ENCODE measurements around the gene TRPM5. TPM values are rescaled to one million over a fixed set of nuclear protein-coding genes. Genes with fewer than 3 reads are reported as not detected.

TRPM5 gene
- polyA plus RNA-seq, 1 donor (not counting 4 experiments of a cell fraction or from before 2014, with no cell fraction given) = not detected

DNA sequence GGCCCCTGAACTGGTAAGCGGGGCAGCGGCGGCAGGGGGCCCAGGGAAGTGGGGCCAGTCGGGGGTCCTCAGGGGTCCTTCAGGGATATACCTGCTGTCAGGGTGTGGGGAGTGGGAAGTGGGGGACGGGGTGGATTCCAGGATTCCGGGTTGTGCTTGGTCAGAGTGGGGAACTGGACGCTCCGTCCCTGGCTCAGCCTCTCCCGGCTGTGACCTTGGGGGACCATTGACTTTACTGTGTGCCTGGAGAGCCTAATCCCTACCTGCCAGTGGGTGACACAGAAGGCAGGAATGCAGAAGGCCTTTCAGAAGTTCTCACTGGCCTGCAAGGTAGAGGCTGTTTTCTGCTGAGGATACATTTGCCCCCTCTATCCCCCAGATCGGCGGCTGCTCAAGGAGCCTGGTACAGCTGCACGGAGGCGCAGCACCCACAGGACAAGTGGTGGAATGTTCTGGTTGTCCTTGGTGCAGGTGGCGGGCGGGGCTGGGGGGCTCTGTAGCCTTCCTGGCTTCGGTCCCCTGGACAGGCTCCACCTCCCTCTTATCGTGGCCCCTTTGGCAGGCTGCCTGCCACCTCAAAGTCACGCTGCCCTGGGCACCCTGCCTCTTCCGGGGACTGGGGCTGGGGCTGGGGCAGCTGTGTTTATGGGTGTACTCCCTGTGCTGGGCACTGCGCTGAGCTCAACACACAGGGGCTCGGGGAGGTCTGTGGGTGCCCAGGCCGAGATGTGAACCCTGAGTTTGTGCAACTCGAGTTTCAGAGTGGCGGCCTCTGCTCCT lies 18.9 kb upstream of the TRPM5 start:
- no peak for DNase-seq (ENCODE audit: low read depth, low spot score)
- no peak for FAIRE-seq
- dilution Hi-C loops (cut with MboI; ENCODE audit: extremely low pct_ligation_motif_present, low sequenced_read_pairs) = no loop called here

GRCh38 chr11:2462543-2462985 lies 18.2 kb upstream of the TRPM5 start:
- no peak for DNase-seq (ENCODE audit: low read depth, low spot score)
- Histone ChIP-seq H3K9me1 (ENCODE audit: control insufficient read depth, extremely low read depth, insufficient read depth, low read length) (no peaks in the 10 kb centered on the region), H3K9me3 (ENCODE audit: control insufficient read depth, low read depth, low read length) (no peaks in the 10 kb centered on the region), H3K27ac (ENCODE audit: control insufficient read depth, insufficient read depth, low read length) (no peak overlapping the region), H3K36me3 (ENCODE audit: control insufficient read depth in 2 of 2, extremely low read depth in 1 of 2, insufficient read depth in 2 of 2, low read length in 2 of 2) (no peaks in the 10 kb centered on the region), H3K4me2 (ENCODE audit: control insufficient read depth, extremely low read depth, insufficient read depth, low read depth, low read length) (no peak overlapping the region), H3K4me1 (ENCODE audit: control insufficient read depth, extremely low read depth, insufficient read depth, low read length) (no peaks in the 10 kb centered on the region), H2AFZ (ENCODE audit: control insufficient read depth, low read length) (no peak overlapping the region), H3K79me2 (ENCODE audit: control insufficient read depth, insufficient read depth, low read length) (no peaks in the 10 kb centered on the region), H3K4me3 (ENCODE audit: control insufficient read depth in 2 of 3, extremely low read depth in 1 of 3, insufficient read depth in 2 of 3, low read depth in 1 of 3, low read length in 3 of 3) (no peak overlapping the region), H3K9ac (ENCODE audit: control insufficient read depth, extremely low read depth, insufficient read depth, low read length) (no peak overlapping the region), H4K20me1 (ENCODE audit: control insufficient read depth, extremely low read depth, insufficient read depth, low read length) (no peaks in the 10 kb centered on the region), H3K27me3 (ENCODE audit: control insufficient read depth, extremely low read depth, insufficient read depth, low read length) (peaks cover 4% of the 10 kb centered on the region)
- dilution Hi-C loops (cut with MboI; ENCODE audit: extremely low pct_ligation_motif_present, low sequenced_read_pairs) = no loop called here
- FAIRE-seq = no peak
- TF ChIP-seq CTCF (optimal IDR thresholded peaks at IDR 0.05 in 1 of 3, IDR thresholded peaks at IDR 0.05 in 1 of 3, conservative IDR thresholded peaks at IDR 0.05 in 1 of 3; ENCODE audit: extremely low read depth in 1 of 3, insufficient read depth in 2 of 3, low read length in 3 of 3) (no peak), EZH2 (IDR thresholded peaks at IDR 0.05; ENCODE audit: low read length) (no peak)

More for the DNA sequence above, 18.9 kb upstream of the TRPM5 start:
- H3K27me3 ChIP-seq (ENCODE audit: control insufficient read depth, extremely low read depth, insufficient read depth, low read length) = peaks cover 4% of the 10 kb centered on the region
- H3K9ac ChIP-seq (ENCODE audit: control insufficient read depth, extremely low read depth, insufficient read depth, low read length) = no peak overlapping the region
- no peaks in the 10 kb centered on the region for H3K36me3 ChIP-seq (ENCODE audit: control insufficient read depth in 2 of 2, extremely low read depth in 1 of 2, insufficient read depth in 2 of 2, low read length in 2 of 2)
- no peak overlapping the region for H2AFZ ChIP-seq (ENCODE audit: control insufficient read depth, low read length)
- H3K4me2 ChIP-seq (ENCODE audit: control insufficient read depth, extremely low read depth, insufficient read depth, low read depth, low read length) = no peak overlapping the region
- H3K4me1 ChIP-seq (ENCODE audit: control insufficient read depth, extremely low read depth, insufficient read depth, low read length) = no peaks in the 10 kb centered on the region
- no peaks in the 10 kb centered on the region for H3K9me3 ChIP-seq (ENCODE audit: control insufficient read depth, low read depth, low read length)
- H4K20me1 ChIP-seq (ENCODE audit: control insufficient read depth, extremely low read depth, insufficient read depth, low read length) = no peaks in the 10 kb centered on the region
- no peaks in the 10 kb centered on the region for H3K9me1 ChIP-seq (ENCODE audit: control insufficient read depth, extremely low read depth, insufficient read depth, low read length)
- H3K4me3 ChIP-seq (ENCODE audit: control insufficient read depth in 2 of 3, extremely low read depth in 1 of 3, insufficient read depth in 2 of 3, low read depth in 1 of 3, low read length in 3 of 3) = no peak overlapping the region
- no peaks in the 10 kb centered on the region for H3K79me2 ChIP-seq (ENCODE audit: control insufficient read depth, insufficient read depth, low read length)
- H3K27ac ChIP-seq (ENCODE audit: control insufficient read depth, insufficient read depth, low read length) = no peak overlapping the region
- TF ChIP-seq EZH2 (IDR thresholded peaks at IDR 0.05; ENCODE audit: low read length) = no peak
- no peak for TF ChIP-seq CTCF (optimal IDR thresholded peaks at IDR 0.05 in 1 of 3, IDR thresholded peaks at IDR 0.05 in 1 of 3, conservative IDR thresholded peaks at IDR 0.05 in 1 of 3; ENCODE audit: extremely low read depth in 1 of 3, insufficient read depth in 2 of 3, low read length in 3 of 3)
